EH (cell line): ENCODE results near the gene PRM3.

Source experiments
- DNase-seq: peaks from one replicate; pipeline ENCODE4 v3.0.0-alpha.2; 2015; ENCODE audit warnings: low read depth

PRM3 gene, protein sequence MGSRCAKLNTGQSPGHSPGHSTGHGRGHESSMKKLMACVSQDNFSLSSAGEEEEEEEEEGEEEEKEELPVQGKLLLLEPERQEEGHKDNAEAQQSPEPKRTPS

DNA sequence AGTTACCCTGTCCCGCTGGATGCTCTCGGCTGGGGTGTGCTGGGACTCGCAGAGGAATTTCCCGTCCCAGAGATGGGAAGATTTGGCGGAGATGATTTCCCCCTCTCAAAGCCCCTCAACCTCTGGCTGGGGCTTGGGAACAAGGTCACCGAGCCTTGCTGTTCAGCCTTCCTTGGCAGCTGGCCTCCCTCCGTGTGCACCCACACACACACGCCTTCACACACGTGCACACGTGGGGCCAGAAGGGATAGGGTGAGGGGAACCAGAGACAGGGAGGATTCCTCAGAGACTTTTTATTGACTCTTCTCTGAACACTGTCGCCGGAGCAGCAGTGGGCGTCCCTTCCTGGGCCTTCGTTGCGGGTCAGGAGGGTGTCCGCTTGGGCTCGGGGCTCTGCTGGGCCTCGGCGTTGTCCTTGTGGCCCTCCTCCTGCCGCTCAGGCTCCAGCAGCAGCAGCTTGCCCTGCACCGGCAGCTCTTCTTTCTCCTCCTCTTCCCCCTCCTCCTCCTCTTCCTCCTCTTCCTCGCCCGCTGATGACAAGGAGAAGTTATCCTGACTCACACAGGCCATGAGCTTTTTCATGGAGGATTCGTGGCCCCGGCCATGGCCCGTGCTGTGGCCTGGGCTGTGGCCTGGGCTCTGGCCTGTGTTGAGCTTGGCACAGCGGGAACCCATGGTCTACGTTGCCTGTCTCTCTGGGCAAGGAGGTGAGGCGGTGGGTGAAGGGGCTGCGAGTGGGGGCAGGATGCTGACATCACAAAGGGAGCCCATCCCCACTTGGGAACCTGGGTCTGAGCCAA is at the start of gene PRM3:
PRM3 (minus strand) TSS at position 709 of the 800 bp plus-strand sequence; CDS start at position 675, 34 bp downstream.
- no peak for DNase-seq

DNA sequence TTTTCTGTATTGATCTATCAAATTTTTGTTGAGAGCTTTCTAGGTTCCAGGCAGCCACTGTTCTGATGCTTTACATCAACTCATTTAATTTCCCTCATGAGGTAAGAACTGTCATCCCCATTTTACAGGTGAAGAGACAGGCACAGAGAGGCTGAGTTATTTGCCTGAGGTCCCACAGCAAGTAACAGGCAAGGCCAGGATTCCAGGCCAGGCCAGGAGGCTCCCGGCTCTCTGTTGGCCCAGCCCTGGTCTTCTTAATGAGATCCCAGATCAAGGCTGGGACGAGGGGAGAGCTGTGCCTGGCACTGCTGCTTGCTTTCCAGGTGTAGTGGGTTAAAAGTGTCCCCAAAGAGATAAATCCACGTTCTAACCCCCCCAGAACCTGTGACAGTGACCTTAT is 49.4 kb upstream of the PRM3 start:
- DNase-seq: no peak

DNA sequence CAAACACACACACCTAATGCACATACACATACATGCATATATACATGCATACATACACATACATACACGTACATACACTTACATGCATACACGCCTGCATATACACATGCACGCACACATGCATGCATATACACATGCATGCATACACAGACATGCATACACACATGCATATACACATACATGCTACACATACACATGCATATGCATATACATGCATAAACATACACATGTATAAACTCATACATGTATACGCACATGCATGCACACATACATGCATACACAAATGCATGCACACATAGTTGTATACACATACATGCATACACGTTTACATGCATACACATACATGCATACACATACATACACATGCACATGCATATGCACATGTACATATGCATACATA is 48.2 kb upstream of the PRM3 start:
- DNase-seq: no peak

DNA sequence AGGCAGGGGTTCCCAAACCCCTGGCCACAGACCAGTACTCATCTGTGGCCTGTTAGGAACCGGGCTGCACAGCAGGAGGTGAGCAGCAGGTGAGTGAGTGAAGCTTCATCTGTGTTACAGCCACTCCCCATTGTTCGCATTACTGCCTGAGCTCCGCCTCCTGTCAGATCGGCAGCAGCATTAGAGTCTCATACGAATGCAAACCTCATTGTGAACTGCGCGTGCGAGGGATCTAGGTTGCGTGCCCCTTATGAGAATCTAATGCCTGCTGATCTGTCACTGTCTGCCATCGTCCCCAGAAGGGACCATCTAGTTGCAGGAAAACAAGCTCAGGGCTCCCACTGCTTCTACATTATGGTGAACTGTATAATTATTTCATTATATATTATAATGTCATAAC is 46.7 kb upstream of the PRM3 start:
- no peak for DNase-seq

DNA sequence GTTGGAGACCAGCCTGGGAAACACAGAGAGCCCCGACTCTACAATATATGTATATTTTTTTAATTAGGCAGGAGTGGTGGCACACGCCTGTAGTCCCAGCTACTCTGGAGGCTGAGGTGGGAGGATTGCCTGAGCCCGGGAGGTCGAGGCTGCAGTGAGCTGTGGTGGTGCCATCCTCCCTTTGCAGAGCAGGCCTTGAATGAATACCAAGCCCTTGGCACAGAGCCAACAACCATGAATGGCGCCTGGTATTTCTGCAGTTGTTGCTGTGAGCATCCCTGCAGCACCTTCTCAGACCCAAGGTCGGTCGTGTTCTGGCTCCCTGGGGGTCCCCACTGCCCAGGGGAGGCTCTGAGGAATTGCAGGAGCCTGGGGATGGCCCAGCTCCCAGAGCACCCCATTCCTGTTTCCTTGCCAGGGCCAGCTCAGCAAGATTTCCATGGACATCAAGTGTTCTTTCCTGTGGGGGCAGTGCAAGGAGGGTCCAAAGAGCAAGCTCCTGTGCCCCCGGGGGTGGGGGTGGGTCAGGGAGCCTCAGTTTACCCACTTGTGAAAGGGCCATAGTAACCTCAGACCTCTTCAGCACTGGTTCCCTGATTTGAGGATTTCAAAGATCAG is 46.2 kb upstream of the PRM3 start:
- DNase-seq: peak; percentile 35

DNA sequence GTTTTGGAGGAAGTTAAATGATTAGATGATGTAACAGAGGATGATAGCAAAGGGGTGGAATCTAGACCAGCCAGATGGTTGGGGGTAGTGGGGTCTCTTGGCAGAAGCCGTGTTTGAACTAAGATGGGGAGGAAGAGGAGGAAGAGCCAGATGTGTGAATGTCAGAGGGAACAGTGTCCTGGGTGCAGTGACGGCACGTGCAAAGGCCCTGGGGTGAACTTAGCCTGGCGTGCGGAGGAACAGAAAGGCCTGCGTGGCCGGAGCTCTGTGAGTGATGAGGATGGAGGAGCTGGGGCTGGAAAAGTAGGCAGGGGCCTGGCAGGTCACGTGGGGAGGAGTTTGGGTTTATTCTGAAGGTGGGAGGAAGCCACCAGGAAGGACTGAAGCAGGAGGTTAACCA is 45.4 kb upstream of the PRM3 start:
- no peak for DNase-seq

DNA sequence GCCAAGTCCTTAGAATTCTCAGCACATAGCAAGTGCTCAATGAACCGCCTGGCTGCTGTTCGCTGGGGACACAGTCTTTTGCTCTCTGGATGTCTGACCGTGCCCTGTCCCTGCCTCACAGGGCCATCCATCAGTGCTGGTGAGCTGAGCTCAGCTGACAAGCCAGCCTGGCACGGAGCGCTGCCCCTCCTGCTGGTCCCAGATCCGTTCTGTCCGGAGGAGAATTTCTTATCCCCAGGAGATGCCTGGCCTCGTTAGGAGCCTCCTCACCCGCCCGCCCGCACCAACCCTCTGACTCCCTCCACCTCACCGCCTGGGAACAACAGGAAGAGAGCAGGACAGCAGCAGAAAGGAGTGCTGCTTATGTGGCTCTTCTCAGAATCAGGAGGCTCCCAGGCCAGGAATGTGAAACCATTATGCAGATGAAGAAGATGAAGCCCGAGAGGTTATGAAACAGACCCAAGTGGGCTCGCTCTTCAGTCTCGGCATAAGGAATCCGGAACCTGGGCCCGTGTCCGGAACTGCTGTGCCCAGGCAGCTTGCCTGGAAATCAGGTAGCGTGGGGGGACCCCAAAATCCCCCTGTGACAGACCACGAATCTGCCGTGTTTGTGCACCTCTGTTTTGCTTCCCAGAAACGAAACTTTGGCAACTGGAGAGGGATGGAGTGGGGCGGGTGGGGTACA is 43.0 kb upstream of the PRM3 start:
- no peak for DNase-seq

DNA sequence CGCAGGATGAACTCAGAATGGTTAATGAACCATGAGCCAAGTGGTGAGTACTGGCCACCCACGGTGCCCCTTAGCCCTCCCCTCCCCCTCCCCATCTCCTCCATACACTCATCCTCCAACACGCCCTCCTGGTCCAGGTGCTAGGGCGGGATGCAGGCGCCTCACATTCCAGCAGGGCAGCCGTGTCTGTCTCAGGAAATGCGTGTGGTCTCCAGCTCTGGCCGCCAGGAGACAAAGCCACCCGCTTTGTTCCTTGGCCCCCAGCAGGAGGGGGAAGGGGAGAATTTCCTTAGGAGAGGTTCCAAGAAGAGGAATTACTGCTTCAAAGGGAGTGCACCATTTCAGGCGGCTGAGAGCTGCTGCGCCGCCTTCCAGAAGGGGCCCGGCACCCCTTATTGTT is 42.1 kb upstream of the PRM3 start:
- DNase-seq: peak; percentile 56

DNA sequence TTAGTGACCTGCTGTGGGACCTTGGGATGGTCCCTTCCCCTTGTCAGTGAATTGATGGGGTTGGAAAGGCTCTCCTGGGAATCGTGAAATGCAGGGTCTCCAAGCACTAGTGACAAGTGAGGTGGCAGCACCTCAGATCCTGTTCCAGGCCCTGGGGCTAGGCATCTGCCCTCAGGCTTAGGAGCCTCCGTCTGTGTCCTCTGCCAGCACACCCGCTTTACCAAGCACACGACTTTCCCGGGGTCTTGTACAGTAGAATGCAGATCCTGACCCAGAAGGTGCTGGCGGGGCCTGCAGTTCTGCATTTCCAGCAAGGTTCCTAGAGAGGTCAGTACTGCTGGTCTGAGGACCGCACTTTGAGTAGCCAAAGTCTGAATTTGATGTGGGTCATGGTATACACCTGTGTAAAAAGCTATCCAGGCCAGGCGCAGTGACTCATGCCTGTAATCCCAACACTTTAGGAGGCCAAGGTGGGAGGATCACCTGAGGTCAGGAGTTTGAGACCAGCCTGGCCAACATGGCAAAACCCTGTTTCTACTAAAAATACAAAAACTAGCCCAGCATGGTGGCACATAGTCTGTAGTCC is 41.0 kb upstream of the PRM3 start:
- no peak for DNase-seq

DNA sequence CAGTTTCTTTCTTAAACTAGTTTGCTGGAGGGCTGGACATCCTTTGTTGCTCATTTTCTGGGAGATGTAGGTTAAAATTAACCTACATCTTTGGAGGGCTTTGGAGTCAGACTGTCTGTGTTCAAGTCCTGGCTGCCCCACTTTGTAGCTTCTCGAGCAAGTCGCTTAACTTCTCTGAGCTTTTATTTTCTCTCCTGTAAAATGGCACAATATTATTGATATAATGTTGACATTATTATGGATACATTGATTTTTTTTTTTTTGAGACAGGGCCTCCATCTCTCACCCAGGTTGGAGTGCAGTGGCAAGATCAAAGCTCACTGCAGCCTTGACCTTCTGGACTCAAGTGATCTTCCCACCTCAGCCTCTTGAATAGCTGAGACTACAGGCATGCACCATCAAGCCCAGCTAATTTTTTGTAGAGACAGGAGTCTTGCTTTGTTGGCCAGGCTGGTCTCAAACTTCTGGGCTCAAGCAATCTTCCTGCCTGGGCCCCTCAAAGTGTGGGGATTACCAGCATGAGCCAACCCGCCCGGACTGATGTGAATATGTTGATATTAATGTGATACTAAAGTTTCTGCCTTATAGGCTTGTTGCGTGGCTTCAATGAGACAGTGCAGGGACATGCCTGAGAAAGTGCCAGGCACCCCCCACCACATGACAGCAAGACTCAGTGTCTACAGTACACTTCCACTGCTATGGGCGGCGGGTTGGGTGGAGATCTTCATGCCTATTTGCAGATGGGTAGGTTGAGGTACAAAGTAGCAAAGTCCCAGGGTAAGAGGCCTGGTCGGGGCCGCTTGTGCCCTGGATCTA is 40.3 kb upstream of the PRM3 start:
- DNase-seq: no peak

DNA sequence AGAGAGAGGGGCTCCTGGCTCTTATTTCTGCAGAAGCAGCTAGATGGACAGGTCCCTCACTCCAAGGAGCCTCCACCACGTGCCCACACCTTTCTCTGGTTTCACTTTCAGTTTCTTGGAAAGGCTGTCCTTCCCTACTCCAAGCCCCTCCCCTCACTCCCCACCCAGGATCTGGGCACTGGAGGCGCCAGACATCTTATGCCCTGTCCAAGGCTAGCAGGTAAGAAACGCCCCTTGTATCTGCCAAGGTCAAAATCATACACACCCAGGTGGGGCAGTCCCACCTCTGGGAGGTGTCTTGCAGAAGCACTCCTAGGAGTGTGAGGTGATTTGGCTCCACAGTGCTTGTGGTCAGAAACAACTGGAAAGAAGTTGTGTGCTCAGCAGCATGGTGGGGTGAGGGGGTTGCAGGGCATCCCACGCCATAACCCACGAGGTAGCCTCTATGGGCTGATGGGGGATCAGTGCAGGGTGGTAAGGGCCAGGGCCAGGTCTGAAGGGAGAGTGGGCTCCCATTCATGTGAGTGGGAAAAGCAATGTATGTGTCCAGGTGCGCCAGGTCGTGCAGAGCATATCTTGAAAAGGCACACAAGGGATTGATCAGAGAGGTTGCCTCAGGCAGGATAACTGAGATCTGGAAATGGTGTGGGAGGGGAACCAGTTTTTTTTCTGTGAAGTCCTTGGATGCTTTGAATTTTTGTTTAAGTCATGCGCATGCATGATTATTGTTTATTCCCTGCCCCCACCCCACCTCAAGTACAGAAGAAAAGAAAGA is 39.5 kb upstream of the PRM3 start:
- peak; percentile 70 for DNase-seq

DNA sequence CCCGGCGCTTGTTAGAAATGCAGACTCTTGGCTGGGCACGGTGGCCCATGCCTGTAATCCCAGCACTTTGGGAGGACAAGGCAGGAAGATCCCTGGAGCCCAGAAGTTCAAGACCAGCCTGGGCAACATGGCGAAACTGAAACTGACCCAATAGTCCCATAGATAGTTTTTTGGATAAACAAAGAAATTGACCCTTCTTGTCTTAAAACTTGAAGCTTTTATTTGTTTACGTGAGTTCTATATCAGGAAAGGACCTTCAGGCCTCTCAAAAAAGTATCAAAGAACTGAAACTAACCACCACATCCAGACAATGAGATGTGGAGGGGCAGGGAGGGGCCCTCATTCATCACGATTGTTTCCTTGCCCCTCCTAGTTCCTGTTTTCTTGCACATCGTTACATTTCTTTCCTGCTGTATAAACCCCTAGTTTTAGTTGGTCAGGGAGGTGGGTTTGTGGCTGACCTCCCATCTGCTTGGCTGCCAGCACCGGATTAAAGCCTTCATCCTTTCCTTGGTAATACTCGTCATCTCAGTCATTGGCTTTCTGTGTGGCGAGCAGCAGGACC is 37.6 kb upstream of the PRM3 start:
- no peak for DNase-seq

DNA sequence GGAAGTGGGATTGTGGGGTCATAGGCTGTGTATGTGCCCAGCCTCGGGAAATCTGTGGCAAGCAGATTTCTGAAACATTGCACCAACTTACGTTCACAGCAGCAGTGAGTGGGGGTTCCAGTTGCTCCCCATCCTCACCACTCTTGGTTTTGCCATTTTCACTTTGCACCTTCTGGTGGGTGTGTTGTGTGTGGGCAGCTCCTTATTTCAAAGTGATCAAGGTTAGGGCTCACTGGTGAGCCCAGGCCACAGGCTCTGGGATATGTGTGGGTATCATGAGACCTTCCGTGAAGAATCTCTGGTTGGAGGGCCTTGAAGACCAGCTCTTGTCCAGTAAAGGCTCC is 37.2 kb upstream of the PRM3 start:
- DNase-seq: no peak

DNA sequence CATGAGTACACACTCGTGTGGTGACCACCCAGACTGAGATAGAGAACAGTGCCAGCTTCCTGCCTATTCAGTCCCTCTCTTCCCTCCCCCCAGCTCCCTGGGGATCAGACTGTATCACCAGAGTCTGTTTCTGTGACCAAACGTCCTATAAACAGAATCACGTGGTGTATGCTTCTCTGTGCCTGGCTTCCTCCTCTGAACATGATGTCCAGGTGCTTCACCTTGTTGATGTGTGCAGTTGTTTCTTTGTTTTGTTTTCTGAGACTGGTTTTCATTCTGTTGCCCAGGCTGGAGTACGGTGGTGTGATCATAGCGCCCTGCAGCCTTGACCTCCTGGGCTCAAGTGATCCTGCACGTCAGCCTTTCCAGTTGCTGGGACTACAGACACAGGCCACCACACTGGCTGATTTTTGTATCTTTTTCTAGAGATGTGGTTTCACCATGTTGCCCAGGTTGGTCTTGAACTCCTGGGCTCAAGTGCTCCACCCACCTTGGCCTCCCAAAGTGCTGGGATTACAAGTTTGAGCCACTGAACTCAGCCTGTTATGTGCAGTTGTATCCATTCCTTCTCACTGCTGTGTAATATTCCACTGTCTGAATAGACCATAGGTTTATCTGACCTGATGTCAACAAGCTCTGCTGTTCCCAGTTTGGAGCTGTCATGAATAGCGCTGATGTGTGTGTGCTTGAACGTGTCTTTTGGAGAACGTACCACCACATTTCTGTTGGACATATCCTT is 36.6 kb upstream of the PRM3 start:
- DNase-seq: no peak

DNA sequence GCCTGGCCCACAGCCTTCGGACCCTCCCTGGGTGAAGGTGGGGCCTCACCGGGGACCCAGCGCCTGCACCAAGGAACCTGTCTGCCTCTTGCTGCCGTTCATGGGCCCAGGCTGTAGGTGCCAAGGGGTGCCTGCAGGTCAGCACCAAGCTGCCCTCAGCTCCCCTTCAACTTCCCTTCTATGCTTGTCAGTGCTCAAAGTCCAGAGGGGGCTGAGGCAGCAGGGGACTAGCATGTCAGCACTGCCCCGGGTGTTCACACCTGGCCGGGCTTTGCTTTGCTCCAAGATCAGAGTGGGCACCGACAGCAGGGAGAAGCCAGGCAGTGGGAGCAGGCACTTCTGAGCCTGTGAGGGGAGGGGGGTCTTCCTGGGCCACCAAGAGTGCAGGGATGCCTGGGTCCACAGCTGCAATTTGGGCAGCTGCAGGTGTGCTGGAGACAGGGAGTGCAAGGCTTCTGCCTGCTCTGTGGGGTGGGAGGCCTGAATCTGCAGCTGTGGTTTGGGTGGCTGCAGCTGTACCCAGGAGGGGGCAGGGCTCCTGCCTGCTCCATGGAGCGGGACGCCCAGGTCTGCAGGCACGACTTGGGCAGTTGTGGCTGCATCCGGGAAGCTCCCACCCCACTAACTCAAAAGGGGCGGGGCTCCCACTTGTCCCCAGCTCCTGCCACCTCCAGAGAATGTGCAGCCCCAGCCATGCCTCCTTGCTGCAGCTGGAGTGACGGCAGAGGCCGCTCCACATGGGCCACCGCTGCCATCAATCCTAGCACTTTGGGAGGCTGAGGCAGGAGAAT is 35.3 kb upstream of the PRM3 start:
- no peak for DNase-seq

DNA sequence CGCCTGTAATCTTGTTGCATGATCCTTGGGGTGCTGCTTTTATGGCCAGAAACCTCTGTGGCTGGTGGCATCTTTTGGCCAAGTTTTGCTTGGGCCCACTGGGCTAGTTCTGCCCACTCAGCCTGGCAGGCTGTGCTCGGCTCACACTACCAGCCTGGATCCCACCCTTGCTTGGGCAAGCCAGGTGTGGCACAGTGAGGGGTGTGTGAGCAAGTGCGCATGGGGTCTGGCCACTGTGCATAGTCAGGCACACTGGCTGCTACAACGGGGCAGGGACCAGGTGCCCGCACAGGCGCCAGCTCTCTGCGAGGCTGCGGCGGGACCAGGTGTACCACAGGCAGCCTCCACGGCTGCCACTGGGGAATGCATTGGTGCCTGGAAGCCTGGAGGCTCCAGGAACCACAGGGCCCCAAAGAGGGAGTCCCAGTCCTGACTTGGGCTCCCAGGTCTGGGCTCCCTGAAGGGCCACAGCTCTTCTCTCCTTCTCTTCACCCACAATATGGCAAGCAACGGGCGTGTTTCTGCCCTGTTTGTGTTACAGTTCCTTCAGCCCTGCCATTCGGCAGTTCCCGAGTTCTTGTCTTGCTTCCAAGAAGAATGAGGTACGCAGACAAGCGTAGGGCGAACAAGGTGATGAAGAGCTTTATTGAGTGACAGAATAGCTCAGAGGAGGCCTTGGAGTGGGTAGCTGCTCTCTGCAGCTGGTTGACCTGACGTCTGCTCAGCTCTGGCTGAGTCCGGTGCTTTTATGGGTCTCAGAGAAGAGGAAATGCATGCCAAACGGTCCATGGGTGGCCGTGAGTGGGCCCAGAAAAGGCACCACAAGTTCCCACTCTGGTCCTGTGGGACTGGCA is 34.4 kb upstream of the PRM3 start:
- DNase-seq: no peak

DNA sequence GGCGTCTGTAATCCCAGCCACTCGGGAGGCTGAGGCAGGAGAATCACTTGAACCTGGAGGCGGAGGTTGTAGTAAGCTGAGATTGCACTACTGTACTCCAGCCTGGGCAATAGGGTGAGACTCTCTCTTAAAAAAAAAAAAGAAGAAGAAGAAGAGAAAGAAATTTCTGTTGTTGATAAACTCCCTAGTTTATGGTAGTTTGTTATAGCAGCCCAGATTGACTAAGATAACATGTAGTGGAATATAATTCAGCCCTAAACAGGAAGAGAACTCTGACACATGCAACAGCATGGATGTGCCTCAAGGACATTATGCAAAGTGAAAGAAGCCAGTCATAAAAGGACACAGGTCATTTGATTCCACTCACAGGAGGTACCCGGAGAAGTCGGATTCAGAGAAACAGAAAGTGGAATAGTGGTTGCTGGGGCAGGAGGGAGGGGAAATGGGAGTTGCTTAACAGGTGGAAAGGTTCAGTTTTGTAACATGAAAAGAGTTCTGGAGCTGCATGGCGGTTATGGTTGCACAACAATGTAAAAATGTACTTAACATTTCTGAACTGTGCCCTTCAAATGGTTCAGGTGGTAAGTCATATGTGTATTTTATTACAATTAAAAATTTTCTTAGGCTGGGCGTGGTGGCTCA is 33.7 kb upstream of the PRM3 start:
- no peak for DNase-seq

DNA sequence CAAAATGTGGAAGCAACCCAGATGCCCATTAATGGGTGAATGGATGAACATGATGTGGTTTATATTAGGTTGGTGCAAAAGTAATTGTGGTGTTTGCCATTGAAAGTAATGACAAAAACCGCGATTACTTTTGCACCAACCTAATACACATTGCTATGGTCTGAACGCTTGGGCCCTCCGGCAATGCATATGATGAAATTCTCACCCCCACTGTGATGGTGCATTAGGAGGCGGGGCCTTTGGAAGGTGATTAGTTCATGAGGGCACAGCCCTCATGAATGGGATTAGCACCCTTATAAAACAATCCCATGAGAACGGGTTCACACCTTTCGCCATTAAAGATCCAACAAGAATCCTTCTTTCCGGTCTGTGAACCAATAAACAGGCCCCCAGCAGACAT is 33.0 kb upstream of the PRM3 start:
- no peak for DNase-seq
